Measurements from ENCODE around the gene SLC24A5. TPM values are rescaled to one million over a fixed set of nuclear protein-coding genes. Genes with fewer than 3 reads are reported as not detected.

Gene SLC24A5
- total and polyA plus RNA-seq, 5 donors, result not detected

GRCh38 chr15:48109856-48110531, 10.8 kb upstream of the SLC24A5 start:
- ATAC-seq, result no peak
- intact Hi-C loops (cut with DNase I), result loop anchor here in 1 of 4 donors (10.0 kb wide), 1 partner anchor 135 kb away; no protein-coding TSS in a partner anchor
- peaks cover 2% of the 10 kb centered on the region for H3K4me1 ChIP-seq (ENCODE audit: control insufficient read depth, insufficient read depth, low read length)
- no peak for DNase-seq
- WGBS, result 74% methylated on average over 5 of the region's 5 CpGs
- H3K9me3 ChIP-seq (ENCODE audit: control insufficient read depth, low read length), result no peaks in the 10 kb centered on the region
- H3K27me3 ChIP-seq (ENCODE audit: control insufficient read depth, insufficient read depth), result peaks cover 4% of the 10 kb centered on the region
- no peak overlapping the region for H3K4me3 ChIP-seq (ENCODE audit: low read length)
- H3K27ac ChIP-seq (ENCODE audit: low read length), result no peak overlapping the region

- ATAC-seq (peak; percentile 47 to 60), DNase-seq (peak in 1 of 3 donors; percentile 41)
- Histone ChIP-seq H3K27ac (ENCODE audit: low read length) (no peak overlapping the region), H3K9me3 (ENCODE audit: control insufficient read depth, low read length) (no peaks in the 10 kb centered on the region), H3K4me1 (ENCODE audit: control insufficient read depth, insufficient read depth, low read length) (peaks cover 2% of the 10 kb centered on the region), H3K27me3 (ENCODE audit: control insufficient read depth, insufficient read depth) (no peaks in the 10 kb centered on the region), H3K4me3 (ENCODE audit: low read length) (no peak overlapping the region)
- intact Hi-C loops (cut with DNase I), result loop anchor here in 1 of 4 donors (10.0 kb wide), 1 partner anchor 133 kb away; no protein-coding TSS in a partner anchor
- WGBS, result 31% methylated on average over 6 of the region's 6 CpGs
Measured at GRCh38 chr15:48112242-48112641, 8.5 kb upstream of the SLC24A5 start.

- H3K27me3 ChIP-seq (ENCODE audit: control insufficient read depth, insufficient read depth), result no peaks in the 10 kb centered on the region
- WGBS, result 58% methylated on average over 5 of the region's 5 CpGs
- no peaks in the 10 kb centered on the region for H3K9me3 ChIP-seq (ENCODE audit: control insufficient read depth, low read length)
- no peak overlapping the region for H3K27ac ChIP-seq (ENCODE audit: low read length)
- DNase-seq (no peak), ATAC-seq (no peak)
- no peaks in the 10 kb centered on the region for H3K4me1 ChIP-seq (ENCODE audit: control insufficient read depth, insufficient read depth, low read length)
- H3K4me3 ChIP-seq (ENCODE audit: low read length), result no peak overlapping the region
- intact Hi-C loops (cut with DNase I), result loop anchor here in 1 of 4 donors (10.0 kb wide), 1 partner anchor 126 kb away; no protein-coding TSS in a partner anchor
Measured at GRCh38 chr15:48119277-48119676, 1.5 kb upstream of the SLC24A5 start.

GRCh38 chr15:48121849-48122248, 1.1 kb downstream of the SLC24A5 start:
- WGBS, result 61% methylated on average over 8 of the region's 8 CpGs
- H3K27ac ChIP-seq (ENCODE audit: low read length), result no peak overlapping the region
- no peak for ATAC-seq
- no peaks in the 10 kb centered on the region for H3K9me3 ChIP-seq (ENCODE audit: control insufficient read depth, low read length)
- intact Hi-C loops (cut with DNase I), result no loop called here
- H3K4me1 ChIP-seq (ENCODE audit: control insufficient read depth, insufficient read depth, low read length), result no peaks in the 10 kb centered on the region
- H3K27me3 ChIP-seq (ENCODE audit: control insufficient read depth, insufficient read depth), result no peaks in the 10 kb centered on the region
- no peak overlapping the region for H3K4me3 ChIP-seq (ENCODE audit: low read length)
- no peak for DNase-seq

- Histone ChIP-seq H3K9me3 (ENCODE audit: control insufficient read depth, low read length) (no peaks in the 10 kb centered on the region), H3K4me1 (ENCODE audit: control insufficient read depth, insufficient read depth, low read length) (no peaks in the 10 kb centered on the region), H3K4me3 (ENCODE audit: low read length) (no peak overlapping the region), H3K27me3 (ENCODE audit: control insufficient read depth, insufficient read depth) (no peaks in the 10 kb centered on the region), H3K27ac (ENCODE audit: low read length) (no peak overlapping the region)
- DNase-seq (no peak), ATAC-seq (no peak)
- intact Hi-C loops (cut with DNase I), result no loop called here
- 50% methylated on average over 6 of the region's 6 CpGs for WGBS
Measured at GRCh38 chr15:48126667-48127355, 6.0 kb downstream of the SLC24A5 start.

GRCh38 chr15:48131324-48131723, 10.5 kb downstream of the SLC24A5 start:
- DNase-seq, result no peak
- intact Hi-C loops (cut with DNase I), result no loop called here
- Histone ChIP-seq H3K4me3 (ENCODE audit: low read length) (no peak overlapping the region), H3K27ac (ENCODE audit: low read length) (no peak overlapping the region), H3K4me1 (ENCODE audit: control insufficient read depth, insufficient read depth, low read length) (no peaks in the 10 kb centered on the region), H3K27me3 (ENCODE audit: control insufficient read depth, insufficient read depth) (no peaks in the 10 kb centered on the region), H3K9me3 (ENCODE audit: control insufficient read depth, low read length) (no peaks in the 10 kb centered on the region)
- no peak for ATAC-seq

- DNase-seq, result no peak
- intact Hi-C loops (cut with DNase I), result no loop called here
- Histone ChIP-seq H3K9me3 (ENCODE audit: control insufficient read depth, low read length) (no peaks in the 10 kb centered on the region), H3K27me3 (ENCODE audit: control insufficient read depth, insufficient read depth) (no peaks in the 10 kb centered on the region), H3K4me3 (ENCODE audit: low read length) (no peak overlapping the region), H3K27ac (ENCODE audit: low read length) (no peak overlapping the region), H3K4me1 (ENCODE audit: control insufficient read depth, insufficient read depth, low read length) (no peaks in the 10 kb centered on the region)
- ATAC-seq, result no peak
- WGBS, result 91% methylated on average over 6 of the region's 6 CpGs
Measured at GRCh38 chr15:48132874-48133273, 12.1 kb downstream of the SLC24A5 start.

- Histone ChIP-seq H3K4me3 (ENCODE audit: low read length) (no peak overlapping the region), H3K4me1 (ENCODE audit: control insufficient read depth, insufficient read depth, low read length) (no peaks in the 10 kb centered on the region), H3K9me3 (ENCODE audit: control insufficient read depth, low read length) (no peaks in the 10 kb centered on the region), H3K27me3 (ENCODE audit: control insufficient read depth, insufficient read depth) (no peaks in the 10 kb centered on the region), H3K27ac (ENCODE audit: low read length) (no peak overlapping the region)
- no peak for DNase-seq
- ATAC-seq, result no peak
- intact Hi-C loops (cut with DNase I), result no loop called here
- 67% methylated on average over 1 of the region's 1 CpG for WGBS
Measured at GRCh38 chr15:48143856-48144255, 23.1 kb downstream of the SLC24A5 start.

GRCh38 chr15:48144889-48145288, 24.1 kb downstream of the SLC24A5 start:
- H3K4me1 ChIP-seq (ENCODE audit: control insufficient read depth, insufficient read depth, low read length), result no peaks in the 10 kb centered on the region
- H3K27ac ChIP-seq (ENCODE audit: low read length), result no peak overlapping the region
- DNase-seq, result no peak
- 58% methylated on average over 1 of the region's 1 CpG for WGBS
- no peak overlapping the region for H3K4me3 ChIP-seq (ENCODE audit: low read length)
- no peaks in the 10 kb centered on the region for H3K27me3 ChIP-seq (ENCODE audit: control insufficient read depth, insufficient read depth)
- H3K9me3 ChIP-seq (ENCODE audit: control insufficient read depth, low read length), result no peaks in the 10 kb centered on the region
- intact Hi-C loops (cut with DNase I), result no loop called here
- no peak for ATAC-seq

- Histone ChIP-seq H3K27ac (ENCODE audit: low read length) (no peak overlapping the region), H3K4me1 (ENCODE audit: control insufficient read depth, insufficient read depth, low read length) (no peaks in the 10 kb centered on the region), H3K9me3 (ENCODE audit: control insufficient read depth, low read length) (no peaks in the 10 kb centered on the region), H3K27me3 (ENCODE audit: control insufficient read depth, insufficient read depth) (no peaks in the 10 kb centered on the region), H3K4me3 (ENCODE audit: low read length) (no peak overlapping the region)
- intact Hi-C loops (cut with DNase I), result no loop called here
- ATAC-seq (no peak), DNase-seq (no peak)
Measured at GRCh38 chr15:48145923-48146322, 25.1 kb downstream of the SLC24A5 start.

GRCh38 chr15:48147358-48147757, 26.6 kb downstream of the SLC24A5 start:
- DNase-seq (no peak), ATAC-seq (no peak)
- Histone ChIP-seq H3K4me1 (ENCODE audit: control insufficient read depth, insufficient read depth, low read length) (no peaks in the 10 kb centered on the region), H3K27me3 (ENCODE audit: control insufficient read depth, insufficient read depth) (no peaks in the 10 kb centered on the region), H3K9me3 (ENCODE audit: control insufficient read depth, low read length) (no peaks in the 10 kb centered on the region), H3K27ac (ENCODE audit: low read length) (no peak overlapping the region), H3K4me3 (ENCODE audit: low read length) (no peak overlapping the region)
- intact Hi-C loops (cut with DNase I), result no loop called here

Data from right cardiac atrium (tissue), 5 donors.